Measurements from ENCODE around the gene NR0B2.
A peak's percentile ranks its signal among the peaks of the same experiment; 100 is the strongest.
"Not testable (repeated sequence)": the region's sequence is repeated elsewhere in the genome, so short reads cannot be mapped to it uniquely, and the experiment has no call there.

The NR0B2 gene

GRCh38 chr1:26888231-26888630 is 25.5 kb downstream of the NR0B2 start:
- DNase-seq, result no peak

DNA sequence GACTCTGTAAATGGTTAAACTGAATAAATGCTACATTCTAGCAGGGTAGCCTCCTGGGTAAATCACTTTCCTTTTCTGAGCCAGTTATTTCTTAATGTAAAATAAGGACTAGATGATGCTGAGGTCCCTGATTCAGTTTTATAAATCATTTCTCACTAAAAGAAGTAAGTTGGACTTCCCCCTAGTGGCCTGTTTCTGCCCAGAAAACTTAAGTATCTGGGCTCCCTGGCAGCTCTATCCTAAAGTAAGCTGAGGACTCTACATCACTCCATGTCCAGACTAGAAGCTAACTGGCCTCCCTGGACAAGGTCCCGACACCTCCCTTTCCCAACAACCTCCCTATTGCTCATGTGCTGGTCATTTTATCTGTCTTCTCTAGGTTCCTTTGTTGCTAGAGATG is 26.6 kb downstream of the NR0B2 start:
- no peak for DNase-seq

DNA sequence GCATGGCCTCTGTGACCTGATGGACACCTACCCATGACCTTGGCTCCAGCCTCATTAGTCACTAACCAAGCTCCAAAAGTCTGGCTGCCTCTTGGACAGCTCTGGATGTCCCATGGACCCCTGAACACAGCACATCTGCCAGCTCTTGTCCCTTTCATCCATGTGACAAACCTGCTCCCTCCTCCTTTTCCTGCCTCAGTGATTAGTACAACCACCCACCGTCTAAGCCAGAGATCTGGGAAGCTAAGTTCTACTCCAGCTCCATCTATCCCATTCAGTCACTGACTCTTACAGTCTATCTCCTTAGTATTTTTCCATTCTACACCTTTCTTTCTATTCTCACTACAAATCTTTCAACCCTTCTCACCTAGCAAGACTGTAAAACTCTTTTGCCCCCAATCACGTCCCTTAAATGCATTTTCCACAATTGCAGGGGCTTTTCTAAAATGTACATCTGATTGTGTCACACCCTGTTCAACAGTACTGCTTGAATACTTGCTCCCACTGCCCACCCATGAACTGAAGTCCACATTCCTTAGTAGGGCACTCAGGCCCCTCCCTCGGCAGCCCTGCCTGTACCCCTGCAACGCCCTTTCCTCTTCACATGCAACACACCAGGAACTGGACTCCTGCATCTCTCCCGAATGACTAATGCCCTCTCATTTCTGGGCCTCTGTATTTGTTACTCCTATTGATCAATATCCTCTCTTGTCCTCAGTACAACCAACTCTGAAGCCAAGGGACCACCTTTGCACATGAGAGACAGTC is 30.9 kb downstream of the NR0B2 start:
- DNase-seq, result no peak

GRCh38 chr1:26881611-26882010 is 32.2 kb downstream of the NR0B2 start:
- not testable (repeated sequence) for DNase-seq

DNA sequence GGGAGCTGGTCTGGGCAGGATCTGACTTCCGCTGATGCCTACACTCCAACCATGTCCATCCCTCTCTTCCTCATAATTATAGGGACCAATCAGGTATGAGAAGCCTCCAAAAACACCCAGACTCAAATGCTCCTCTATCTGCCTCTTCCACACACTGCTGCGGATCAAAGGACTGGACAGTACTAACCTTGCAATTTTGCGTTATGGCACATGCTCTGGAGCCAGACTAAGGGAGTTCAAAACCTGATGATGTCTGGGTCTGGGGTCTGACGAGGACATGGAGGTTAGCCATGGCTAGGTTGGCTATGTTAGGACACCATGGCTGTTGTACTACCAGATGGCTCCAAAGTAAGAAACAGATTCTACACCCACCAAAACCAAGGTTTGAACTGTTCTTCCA is 34.0 kb downstream of the NR0B2 start:
- no peak for DNase-seq

GRCh38 chr1:26877326-26877725 is 36.4 kb downstream of the NR0B2 start:
- DNase-seq, result no peak

GRCh38 chr1:26874896-26875295 is 38.9 kb downstream of the NR0B2 start:
- DNase-seq, result no peak

DNA sequence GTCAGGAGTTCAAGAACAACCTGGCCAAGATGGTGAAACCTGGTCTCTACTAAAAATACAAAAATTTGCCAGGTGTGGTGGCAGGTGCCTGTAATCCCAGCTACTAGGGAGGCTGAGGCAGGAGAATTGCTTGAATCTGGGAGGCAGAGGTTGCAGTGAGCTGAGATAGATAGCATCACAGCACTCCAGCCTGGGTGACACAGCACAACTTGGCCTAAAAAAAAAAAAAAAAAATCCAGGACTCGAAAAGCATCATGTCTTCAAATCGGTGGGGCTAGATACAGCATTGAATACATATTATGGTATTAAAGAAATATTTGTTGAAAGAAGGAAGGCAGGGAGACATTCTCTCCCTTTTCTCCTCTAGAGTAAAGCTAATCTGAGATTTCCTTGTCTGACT is 40.7 kb downstream of the NR0B2 start:
- not testable (repeated sequence) for DNase-seq

DNA sequence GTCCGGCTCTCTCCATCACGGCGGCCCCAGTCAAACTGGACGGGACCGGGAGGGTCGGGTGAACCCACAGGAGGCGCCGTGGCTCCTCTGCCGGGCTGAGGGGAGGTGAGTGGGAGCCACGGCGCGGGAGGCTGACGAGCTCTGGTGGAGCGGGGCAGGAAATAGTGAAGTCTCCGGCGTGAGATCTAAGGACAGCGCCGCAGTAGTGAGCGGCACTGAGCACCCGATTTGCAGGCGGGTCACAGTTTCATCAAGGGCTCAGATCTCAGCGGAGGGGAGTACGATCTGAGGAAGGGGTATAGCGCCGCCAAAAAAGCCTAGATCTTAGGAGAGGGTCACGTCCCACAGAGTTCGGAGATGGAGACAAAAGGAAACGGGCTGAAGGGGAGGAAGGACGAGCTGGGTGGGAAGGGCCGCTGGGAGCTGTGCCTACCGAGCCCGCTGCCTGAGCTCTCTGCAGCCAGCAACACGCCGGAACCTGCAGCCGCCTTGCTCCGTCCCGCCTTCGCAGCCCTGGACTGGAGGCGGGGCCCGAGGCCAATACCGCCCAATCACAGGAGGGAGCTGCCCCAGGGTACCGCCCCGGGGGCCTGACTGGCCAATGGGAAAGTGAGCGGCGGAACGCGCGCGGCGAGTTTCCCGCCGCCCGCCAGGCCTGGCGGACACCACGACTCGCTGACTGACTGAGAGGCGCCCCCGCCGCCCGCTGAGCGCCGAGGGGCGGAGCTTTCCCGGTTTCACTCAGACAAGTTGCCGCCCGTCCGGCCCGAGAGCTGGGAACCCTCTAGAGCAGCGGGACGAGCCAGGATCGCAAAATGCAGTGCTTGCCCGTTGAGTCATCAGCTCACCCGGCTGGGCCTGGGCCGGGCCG is 48.9 kb downstream of the NR0B2 start:
- DNase-seq, result peak; percentile 97

GRCh38 chr1:26863685-26864077 is 50.1 kb downstream of the NR0B2 start:
- DNase-seq, result no peak

GRCh38 chr1:26862781-26863684 is 50.7 kb downstream of the NR0B2 start, which contains the start of gene SFN:
Gene SFN, plus strand, starts transcription at chr1:26863149. Its CDS starts 64 bp downstream, at chr1:26863213.
- DNase-seq, result peak; percentile 63

DNA sequence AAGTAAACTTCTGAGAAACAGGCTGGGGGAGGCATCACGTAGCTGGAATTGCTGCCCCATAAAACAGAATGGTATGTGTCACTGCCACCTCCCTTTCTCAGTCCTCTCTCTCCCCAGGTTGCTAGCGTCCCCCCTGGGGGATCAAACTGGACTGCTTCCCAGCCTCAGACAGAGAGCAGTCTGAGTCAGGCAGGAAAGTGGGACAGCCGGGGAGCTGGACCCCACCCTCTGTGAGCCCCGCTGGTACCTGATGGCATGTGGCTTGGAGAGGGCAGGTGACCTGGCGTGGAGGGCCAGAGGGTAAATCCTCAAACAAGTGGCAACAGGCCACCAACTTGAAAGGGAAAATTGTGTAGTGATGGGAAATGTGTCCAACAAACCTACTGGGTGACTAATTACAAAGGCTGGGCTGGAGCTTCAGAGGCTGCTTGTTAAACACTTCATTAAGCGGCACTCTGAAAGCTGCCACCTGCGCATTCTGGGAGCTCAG is 51.8 kb downstream of the NR0B2 start:
- no peak for DNase-seq

All from SHP77 treated with DMSO at 0.1 percent for 48 hours (cell line).